Muscle layer of colon (tissue), 2 donors: ENCODE results near the gene PDE3A.
A peak's percentile ranks its signal among the peaks of the same experiment; 100 is the strongest.
"Not testable (repeated sequence)": the region's sequence is repeated elsewhere in the genome, so short reads cannot be mapped to it uniquely, and the experiment has no call there.

Experiments
- H3K27ac ChIP-seq: one replicate; pipeline ENCODE4 v1.7.0; 2013; ENCODE audit warnings: low read depth, mild to moderate bottlenecking, low read length, moderate library complexity
- H3K27me3 ChIP-seq, 2 donors: one replicate each; pipeline ENCODE4 v1.7.0; 2013; ENCODE audit warnings: low read length in 2 of 2, mild to moderate bottlenecking in 2 of 2; ENCODE audit not compliant: insufficient read depth in 2 of 2, control insufficient read depth in 1 of 2
- H3K36me3 ChIP-seq: one replicate; pipeline ENCODE4 v1.7.0; 2013; ENCODE audit warnings: mild to moderate bottlenecking, low read length; ENCODE audit not compliant: insufficient read depth
- H3K4me1 ChIP-seq: one replicate; pipeline ENCODE4 v1.7.0; 2013; ENCODE audit warnings: mild to moderate bottlenecking, low read length; ENCODE audit not compliant: insufficient read depth
- H3K4me3 ChIP-seq, 2 donors: one replicate each; pipeline ENCODE4 v1.7.0; 2013; ENCODE audit warnings: low read length in 2 of 2, low read depth in 1 of 2, mild to moderate bottlenecking in 1 of 2, moderate library complexity in 1 of 2
- H3K9ac ChIP-seq: one replicate; pipeline ENCODE4 v1.7.0; 2013; ENCODE audit warnings: low read length
- H3K9me3 ChIP-seq: one replicate; pipeline ENCODE4 v1.7.0; 2013; ENCODE audit warnings: mild to moderate bottlenecking, low read length
- donor health status: abdominal sarcoma.
- donor health status: Adenocarcinoma of cecum.

Gene PDE3A

GRCh38 chr12:20524113-20524512 lies 155.8 kb downstream of the PDE3A start:
- Histone ChIP-seq H3K4me3 (no peak overlapping the region), H3K27ac (no peak overlapping the region), H3K27me3 (no peaks in the 10 kb centered on the region), H3K9ac (no peak overlapping the region), H3K9me3 (no peaks in the 10 kb centered on the region), H3K36me3 (no peaks in the 10 kb centered on the region), H3K4me1 (peaks cover 37% of the 10 kb centered on the region)

- Histone ChIP-seq H3K27me3 (no peaks in the 10 kb centered on the region), H3K9me3 (no peaks in the 10 kb centered on the region), H3K9ac (no peak overlapping the region), H3K36me3 (no peaks in the 10 kb centered on the region), H3K27ac (no peak overlapping the region), H3K4me3 (no peak overlapping the region), H3K4me1 (peaks cover 37% of the 10 kb centered on the region)
Measured at GRCh38 chr12:20525064-20525610, 156.8 kb downstream of the PDE3A start.

- Histone ChIP-seq H3K9ac (no peak overlapping the region), H3K27ac (peak overlapping the region; percentile 77), H3K4me1 (peaks cover 28% of the 10 kb centered on the region), H3K4me3 (peak overlapping the region in 1 of 2 donors; percentile 45), H3K36me3 (no peaks in the 10 kb centered on the region), H3K9me3 (no peaks in the 10 kb centered on the region), H3K27me3 (no peaks in the 10 kb centered on the region)
Measured at GRCh38 chr12:20527417-20528163, 159.3 kb downstream of the PDE3A start.

GRCh38 chr12:20528208-20528607 lies 159.9 kb downstream of the PDE3A start:
- Histone ChIP-seq H3K4me1 (peaks cover 22% of the 10 kb centered on the region), H3K27me3 (no peaks in the 10 kb centered on the region), H3K27ac (peak overlapping the region; percentile 77), H3K36me3 (no peaks in the 10 kb centered on the region), H3K4me3 (no peak overlapping the region), H3K9ac (no peak overlapping the region), H3K9me3 (no peaks in the 10 kb centered on the region)

- Histone ChIP-seq H3K27ac (no peak overlapping the region), H3K36me3 (no peaks in the 10 kb centered on the region), H3K9me3 (no peaks in the 10 kb centered on the region), H3K4me3 (no peak overlapping the region), H3K4me1 (peaks cover 21% of the 10 kb centered on the region), H3K27me3 (no peaks in the 10 kb centered on the region), H3K9ac (no peak overlapping the region)
Measured at GRCh38 chr12:20546267-20546666, 177.9 kb downstream of the PDE3A start.

GRCh38 chr12:20547816-20548575 lies 179.7 kb downstream of the PDE3A start:
- Histone ChIP-seq H3K4me1 (peaks cover 21% of the 10 kb centered on the region), H3K4me3 (no peak overlapping the region), H3K9me3 (no peaks in the 10 kb centered on the region), H3K36me3 (no peaks in the 10 kb centered on the region), H3K9ac (no peak overlapping the region), H3K27me3 (no peaks in the 10 kb centered on the region), H3K27ac (no peak overlapping the region)

DNA sequence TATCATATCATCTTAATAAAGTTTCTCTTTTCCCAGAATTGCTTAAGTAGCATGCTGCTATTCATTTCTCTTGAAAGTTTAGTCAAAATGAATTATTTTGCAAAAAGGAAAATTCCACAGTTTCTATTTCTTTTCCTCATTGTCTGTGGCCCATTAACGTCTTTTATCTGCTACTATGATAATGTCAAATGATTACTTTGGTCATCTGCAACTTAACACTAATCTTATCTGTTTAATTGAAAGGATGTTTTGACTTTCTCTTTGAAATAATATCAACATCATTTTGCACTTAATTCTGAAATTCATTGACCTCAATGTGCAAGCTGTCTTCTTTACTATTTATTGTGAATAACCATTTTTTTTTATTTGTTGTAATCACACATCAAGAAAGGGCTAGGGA lies 180.3 kb downstream of the PDE3A start:
- Histone ChIP-seq H3K4me1 (peaks cover 21% of the 10 kb centered on the region), H3K27ac (no peak overlapping the region)

DNA sequence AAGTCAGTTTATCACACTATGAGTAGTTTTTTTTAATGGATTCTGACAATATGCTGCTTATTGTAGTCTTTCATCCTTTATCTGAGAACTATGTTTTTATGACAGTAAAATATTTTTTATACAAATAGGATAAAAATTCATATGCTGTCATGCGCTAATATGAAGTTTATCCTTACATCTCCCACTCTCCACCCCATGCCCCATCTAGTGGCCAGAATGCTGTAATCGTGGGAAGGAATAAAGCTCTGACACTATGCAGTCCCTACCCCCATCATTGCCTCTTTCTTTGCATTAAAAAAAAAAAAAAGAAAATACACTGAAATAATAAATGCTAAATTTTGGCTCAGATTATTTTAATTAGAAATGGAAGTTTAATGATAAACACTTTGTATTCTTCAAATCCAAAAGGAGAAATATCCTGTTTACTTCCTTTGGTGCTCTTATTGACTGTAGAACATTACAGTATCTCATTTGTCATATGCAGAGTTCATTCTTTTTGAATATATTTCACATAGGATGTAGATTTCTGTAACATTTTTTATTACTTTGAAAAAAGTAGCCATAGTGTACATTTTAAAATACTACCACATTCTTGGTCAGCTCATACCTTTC lies 180.9 kb downstream of the PDE3A start:
- Histone ChIP-seq H3K36me3 (no peaks in the 10 kb centered on the region), H3K9ac (no peak overlapping the region), H3K4me3 (no peak overlapping the region), H3K27me3 (no peaks in the 10 kb centered on the region), H3K27ac (no peak overlapping the region), H3K4me1 (peaks cover 21% of the 10 kb centered on the region), H3K9me3 (no peaks in the 10 kb centered on the region)

More for the DNA sequence above, 180.3 kb downstream of the PDE3A start:
- no peaks in the 10 kb centered on the region for H3K36me3 ChIP-seq
- H3K9ac ChIP-seq, result no peak overlapping the region
- H3K9me3 ChIP-seq, result no peaks in the 10 kb centered on the region
- H3K4me3 ChIP-seq, result no peak overlapping the region
- H3K27me3 ChIP-seq, result no peaks in the 10 kb centered on the region

DNA sequence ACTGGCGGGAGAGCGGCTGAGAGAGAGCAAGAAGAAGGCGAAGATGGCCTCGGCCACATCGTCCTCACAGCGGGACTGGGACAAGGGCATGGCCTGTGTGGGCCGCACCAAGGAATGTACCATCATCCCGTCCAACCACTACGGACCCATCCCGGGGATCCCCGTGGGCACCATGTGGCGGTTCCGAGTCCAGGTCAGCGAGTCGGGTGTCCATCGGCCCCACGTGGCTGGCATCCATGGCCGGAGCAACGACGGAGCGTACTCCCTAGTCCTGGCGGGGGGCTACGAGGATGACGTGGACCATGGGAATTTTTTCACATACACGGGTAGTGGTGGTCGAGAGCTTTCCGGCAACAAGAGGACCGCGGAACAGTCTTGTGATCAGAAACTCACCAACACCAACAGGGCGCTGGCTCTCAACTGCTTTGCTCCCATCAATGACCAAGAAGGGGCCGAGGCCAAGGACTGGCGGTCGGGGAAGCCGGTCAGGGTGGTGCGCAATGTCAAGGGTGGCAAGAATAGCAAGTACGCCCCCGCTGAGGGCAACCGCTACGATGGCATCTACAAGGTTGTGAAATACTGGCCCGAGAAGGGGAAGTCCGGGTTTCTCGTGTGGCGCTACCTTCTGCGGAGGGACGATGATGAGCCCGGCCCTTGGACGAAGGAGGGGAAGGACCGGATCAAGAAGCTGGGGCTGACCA lies 183.6 kb downstream of the PDE3A start:
- not testable (repeated sequence) for H3K27me3 ChIP-seq, H3K9me3 ChIP-seq, H3K36me3 ChIP-seq, H3K9ac ChIP-seq, H3K27ac ChIP-seq, H3K4me3 ChIP-seq
- peaks cover 16% of the 10 kb centered on the region for H3K4me1 ChIP-seq

DNA sequence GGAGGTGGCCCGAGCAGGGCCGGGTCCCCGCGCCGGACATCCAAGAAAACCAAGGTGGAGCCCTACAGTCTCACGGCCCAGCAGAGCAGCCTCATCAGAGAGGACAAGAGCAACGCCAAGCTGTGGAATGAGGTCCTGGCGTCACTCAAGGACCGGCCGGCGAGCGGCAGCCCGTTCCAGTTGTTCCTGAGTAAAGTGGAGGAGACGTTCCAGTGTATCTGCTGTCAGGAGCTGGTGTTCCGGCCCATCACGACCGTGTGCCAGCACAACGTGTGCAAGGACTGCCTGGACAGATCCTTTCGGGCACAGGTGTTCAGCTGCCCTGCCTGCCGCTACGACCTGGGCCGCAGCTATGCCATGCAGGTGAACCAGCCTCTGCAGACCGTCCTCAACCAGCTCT lies 184.2 kb downstream of the PDE3A start:
- peaks cover 10% of the 10 kb centered on the region for H3K4me1 ChIP-seq
- H3K9me3 ChIP-seq, H3K4me3 ChIP-seq, H3K36me3 ChIP-seq, H3K9ac ChIP-seq, H3K27me3 ChIP-seq, H3K27ac ChIP-seq: not testable (repeated sequence)

GRCh38 chr12:20555015-20555414 lies 186.7 kb downstream of the PDE3A start:
- no peaks in the 10 kb centered on the region for H3K27me3 ChIP-seq
- H3K36me3 ChIP-seq, result no peaks in the 10 kb centered on the region
- no peak overlapping the region for H3K4me3 ChIP-seq
- no peak overlapping the region for H3K9ac ChIP-seq
- no peaks in the 10 kb centered on the region for H3K9me3 ChIP-seq
- no peak overlapping the region for H3K27ac ChIP-seq
- H3K4me1 ChIP-seq, result peaks cover 4% of the 10 kb centered on the region
